ENCODE results near the gene PIP5KL1.

GRCh38 chr9:127955294-127956015 lies 24.9 kb upstream of the PIP5KL1 start:
- TF ChIP-seq CTCF (IDR thresholded peaks at IDR 0.05): peak; percentile 24 to 82 (median 66)
- peak in 1 of 2 donors; percentile 36 for TF ChIP-seq POLR2AphosphoS5 (IDR thresholded peaks at IDR 0.05)
